NCI-H2029 treated with DMSO at 0.1 percent for 48 hours (cell line): Measurements from ENCODE around the gene FCGR3B.
"Not testable (repeated sequence)": the region's sequence is repeated elsewhere in the genome, so short reads cannot be mapped to it uniquely, and the experiment has no call there.

Source experiments
- DNase-seq: peaks from one replicate; lab custom pipeline; 2025; lab: John Stamatoyannopoulos, UW

Gene FCGR3B

DNA sequence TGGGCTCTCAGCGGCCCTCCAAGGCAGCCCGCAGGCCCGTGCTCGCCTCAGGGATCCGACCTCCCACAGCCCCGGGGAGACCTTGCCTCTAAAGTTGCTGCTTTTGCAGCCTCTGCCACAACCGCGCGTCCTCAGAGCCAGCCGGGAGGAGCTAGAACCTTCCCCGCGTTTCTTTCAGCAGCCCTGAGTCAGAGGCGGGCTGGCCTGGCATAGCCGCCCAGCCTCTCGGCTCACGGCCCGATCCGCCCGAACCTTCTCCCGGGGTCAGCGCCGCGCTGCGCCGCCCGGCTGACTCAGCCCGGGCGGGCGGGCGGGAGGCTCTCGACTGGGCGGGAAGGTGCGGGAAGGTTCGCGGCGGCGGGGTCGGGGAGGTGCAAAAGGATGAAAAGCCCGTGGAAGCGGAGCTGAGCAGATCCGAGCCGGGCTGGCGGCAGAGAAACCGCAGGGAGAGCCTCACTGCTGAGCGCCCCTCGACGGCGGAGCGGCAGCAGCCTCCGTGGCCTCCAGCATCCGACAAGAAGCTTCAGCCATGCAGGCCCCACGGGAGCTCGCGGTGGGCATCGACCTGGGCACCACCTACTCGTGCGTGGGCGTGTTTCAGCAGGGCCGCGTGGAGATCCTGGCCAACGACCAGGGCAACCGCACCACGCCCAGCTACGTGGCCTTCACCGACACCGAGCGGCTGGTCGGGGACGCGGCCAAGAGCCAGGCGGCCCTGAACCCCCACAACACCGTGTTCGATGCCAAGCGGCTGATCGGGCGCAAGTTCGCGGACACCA lies 25.0 kb downstream of the FCGR3B start:
- not testable (repeated sequence) for DNase-seq

DNA sequence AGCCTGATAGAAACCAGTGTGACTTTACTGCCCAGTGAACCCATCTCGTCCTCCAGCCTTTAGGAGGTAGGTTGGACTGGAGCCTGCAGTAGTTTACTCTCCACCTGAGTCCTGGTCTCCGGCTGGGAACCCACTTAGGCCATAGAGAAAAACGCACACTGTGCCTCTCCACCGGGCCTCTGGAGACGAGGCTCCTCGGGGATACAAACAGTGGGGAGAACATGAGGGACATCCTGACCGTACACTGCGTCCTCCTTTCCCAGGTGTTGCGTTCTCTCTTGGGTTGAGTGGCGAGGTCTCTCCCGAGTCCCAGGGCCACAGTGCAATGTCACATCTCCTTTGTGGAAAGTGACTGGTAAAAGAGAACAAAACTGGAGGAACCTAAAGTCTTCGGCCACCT lies 26.0 kb downstream of the FCGR3B start:
- not testable (repeated sequence) for DNase-seq

DNA sequence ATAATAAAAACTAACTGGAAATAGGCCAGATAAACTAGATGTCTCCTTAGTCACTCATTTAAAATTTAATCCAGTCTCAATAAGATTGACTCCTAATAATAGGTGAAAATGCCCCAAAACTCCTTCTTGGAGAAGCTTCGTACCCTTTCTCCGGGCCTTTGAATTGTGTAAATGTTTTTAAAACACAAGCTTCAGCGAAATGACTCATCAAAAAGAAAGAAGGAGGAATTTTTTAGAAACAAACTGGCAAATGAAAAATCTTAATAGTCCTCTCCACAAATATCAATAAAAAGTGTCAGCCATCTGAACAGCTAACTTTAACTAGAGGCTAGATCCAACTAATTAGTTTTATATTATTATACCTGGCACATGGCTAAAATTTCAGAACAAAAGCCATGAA lies 33.9 kb downstream of the FCGR3B start:
- not testable (repeated sequence) for DNase-seq

DNA sequence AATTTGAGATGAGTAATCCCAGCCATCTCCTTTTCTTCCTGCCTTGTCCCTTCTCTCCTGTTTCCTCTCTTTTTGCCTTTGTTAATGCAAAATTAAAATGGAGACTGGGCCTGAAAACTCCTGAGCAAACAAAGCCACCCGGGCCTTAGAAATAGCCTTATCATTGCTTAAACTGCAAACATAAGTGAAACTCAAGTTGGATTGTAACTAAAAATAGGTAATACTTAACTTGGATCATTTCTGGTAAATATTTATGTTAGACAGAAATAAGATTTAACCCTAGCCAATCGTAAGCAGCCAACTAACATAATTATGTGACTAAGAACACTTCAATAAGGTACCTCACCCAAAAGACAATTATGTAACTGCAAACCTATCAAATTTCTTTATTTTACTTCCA lies 35.4 kb downstream of the FCGR3B start:
- not testable (repeated sequence) for DNase-seq

DNA sequence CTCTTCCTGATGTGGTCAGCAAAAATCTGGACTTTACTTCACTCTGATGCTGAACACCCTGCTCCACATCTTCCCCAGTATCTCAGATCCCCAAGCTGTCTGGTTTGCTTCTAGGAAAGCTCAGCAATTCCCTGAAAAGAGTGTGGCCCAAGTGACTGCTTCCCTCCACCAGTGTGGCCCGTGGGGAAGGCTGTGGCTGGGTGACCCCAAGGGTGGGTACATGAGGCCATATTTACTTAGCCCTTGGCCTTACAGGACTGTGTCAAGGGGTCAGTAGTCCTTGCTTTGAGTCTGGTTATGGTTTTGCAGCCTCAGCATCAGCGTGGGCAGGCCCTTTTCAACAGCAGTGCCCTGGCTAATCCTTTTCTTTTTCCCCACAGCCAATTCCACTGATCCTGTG lies 35.8 kb downstream of the FCGR3B start:
- DNase-seq = not testable (repeated sequence)

- not testable (repeated sequence) for DNase-seq
These were observed 36.5 kb downstream of the FCGR3B start for GRCh38 chr1:161594269-161594984.

- DNase-seq = not testable (repeated sequence)
These were observed 37.8 kb downstream of the FCGR3B start for GRCh38 chr1:161593092-161593755.

DNA sequence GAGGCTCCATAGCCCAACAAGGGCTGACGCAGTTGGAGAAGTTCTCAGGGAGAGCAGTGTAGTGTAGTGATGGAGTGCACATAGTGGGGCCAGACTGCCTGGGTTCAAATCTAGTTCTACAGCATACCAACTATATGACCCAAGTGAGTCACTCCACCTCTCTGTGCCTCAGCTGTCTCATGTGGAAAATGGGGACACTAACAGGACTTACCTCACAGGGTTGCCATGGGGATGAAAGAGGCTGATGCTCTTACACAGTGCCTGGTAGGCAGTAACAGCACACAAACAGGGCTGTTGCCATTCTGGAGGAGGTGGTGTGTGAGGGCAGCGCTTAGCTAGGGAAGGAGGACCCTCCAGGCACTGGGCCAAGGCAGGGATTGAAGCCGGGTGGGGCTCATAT lies 38.4 kb downstream of the FCGR3B start:
- DNase-seq = not testable (repeated sequence)

GRCh38 chr1:161589920-161590319 lies 41.1 kb downstream of the FCGR3B start:
- DNase-seq = not testable (repeated sequence)

- not testable (repeated sequence) for DNase-seq
These were observed 41.6 kb downstream of the FCGR3B start for GRCh38 chr1:161589365-161589764.

DNA sequence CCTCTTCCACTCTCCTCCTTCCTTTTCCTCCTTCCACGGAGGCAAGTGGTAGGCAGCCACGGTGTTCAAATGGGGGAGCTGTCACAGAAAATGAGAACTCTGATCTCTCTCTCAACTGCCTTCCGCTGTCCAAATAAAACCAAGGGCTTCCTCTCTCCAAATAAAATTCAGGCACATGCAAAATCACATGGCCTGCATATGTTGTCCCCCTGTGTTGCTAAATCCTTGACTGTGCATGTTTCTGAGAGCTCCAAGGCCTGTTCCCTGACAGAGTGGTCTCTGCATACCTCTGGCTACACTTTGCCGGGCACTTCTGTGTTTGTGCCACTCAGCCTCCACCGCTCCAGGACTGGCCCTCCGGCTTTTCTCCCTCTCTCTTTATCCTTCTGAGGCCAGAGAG lies 42.4 kb downstream of the FCGR3B start:
- DNase-seq = not testable (repeated sequence)

DNA sequence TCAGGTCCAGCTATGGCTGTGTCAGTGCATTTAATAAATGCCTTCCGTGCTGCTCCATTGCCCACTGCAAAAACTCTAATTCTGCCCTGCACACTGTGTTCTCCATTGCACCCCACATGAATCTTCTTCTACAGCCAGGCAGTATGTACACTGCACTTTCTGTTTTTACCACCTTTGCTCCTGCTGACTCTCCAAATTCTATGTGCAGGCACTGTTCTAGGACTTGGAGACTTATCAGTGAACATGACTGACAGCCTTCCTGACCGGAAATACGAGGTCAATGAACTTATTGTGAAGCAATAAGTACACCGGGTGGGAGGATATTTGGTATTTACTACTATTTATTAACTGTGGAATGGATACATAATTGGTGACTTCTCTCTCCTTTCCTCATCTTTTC lies 48.1 kb downstream of the FCGR3B start:
- DNase-seq = not testable (repeated sequence)

- DNase-seq = not testable (repeated sequence)
These were observed 50.0 kb downstream of the FCGR3B start for GRCh38 chr1:161580879-161581537.

GRCh38 chr1:161579856-161580507 lies 51.0 kb downstream of the FCGR3B start:
- not testable (repeated sequence) for DNase-seq

DNA sequence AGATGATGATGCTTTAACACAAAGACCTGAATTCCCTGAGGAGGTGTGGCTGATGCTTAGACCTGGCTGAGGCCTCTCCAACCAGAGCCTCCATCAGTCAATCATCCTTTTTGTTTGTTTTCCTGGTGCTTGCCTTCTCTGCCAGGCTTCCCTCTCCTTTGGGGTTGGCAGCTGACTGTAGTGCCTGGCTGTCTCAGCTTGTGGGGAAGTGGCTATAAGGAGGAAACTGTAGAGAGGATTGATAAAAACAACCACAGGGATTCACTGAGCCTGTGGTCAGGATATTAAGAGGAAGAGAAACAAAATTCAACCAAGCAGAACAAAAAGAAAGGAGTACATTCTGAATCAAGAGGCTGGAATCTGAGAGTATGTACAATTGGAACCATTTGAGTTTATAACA lies 54.3 kb downstream of the FCGR3B start:
- DNase-seq = not testable (repeated sequence)
